A673 (cell line): Measurements from ENCODE around the gene ARL10. TPM values are rescaled to one million over a fixed set of nuclear protein-coding genes. Genes with fewer than 3 reads are reported as not detected.

Experiments
- BruUV-seq: library from RNA; stranded (reverse); fragments of 400-500 nt; replicated peaks from 2 replicates; lab custom pipeline; 2021; lab: Mats Ljungman, UMichigan
- CTCF ChIA-PET: fragments of 300-600 bp; sonication (Branson Sonifier 250); formaldehyde crosslinking; loops from one replicate; lab custom pipeline; 2022; ENCODE audit warnings: antibody characterized with exemption; lab: Charles Lee
- POLR2A ChIA-PET: fragments of 300-600 bp; sonication (Branson Sonifier 250); formaldehyde crosslinking; loops from one replicate; lab custom pipeline; 2022; ENCODE audit warnings: antibody characterized with exemption; ENCODE audit not compliant: low non-redundant PET; lab: Charles Lee
- DNase-seq: peaks from one replicate; pipeline ENCODE4 v3.0.0-alpha.2; 2015; ENCODE audit warnings: low spot score
- H3K27ac ChIP-seq: fragments of 200-600 bp; sonication (generic); 2 replicates; pipeline ENCODE4 v1.5.1; 2016; ENCODE audit warnings: mixed run types, low read depth, mild to moderate bottlenecking, mixed read lengths, antibody characterized with exemption, low read length; ENCODE audit not compliant: poor library complexity, severe bottlenecking
- H3K27me3 ChIP-seq: fragments of 200-600 bp; sonication (generic); replicated peaks from 2 replicates; pipeline ENCODE4 v1.6.1; 2017; ENCODE audit warnings: mixed run types, low read depth, mild to moderate bottlenecking, mixed read lengths, antibody characterized with exemption, low read length; ENCODE audit not compliant: insufficient read depth, poor library complexity
- H3K36me3 ChIP-seq: fragments of 200-600 bp; sonication (generic); 2 replicates; pipeline ENCODE4 v1.6.1; 2016; ENCODE audit warnings: mixed run types, mild to moderate bottlenecking, mixed read lengths, antibody characterized with exemption, low read length; ENCODE audit not compliant: insufficient read depth, poor library complexity, severe bottlenecking
- H3K4me1 ChIP-seq: fragments of 200-600 bp; sonication (generic); 2 replicates; pipeline ENCODE4 v1.6.1; 2017; ENCODE audit warnings: mixed run types, mild to moderate bottlenecking, mixed read lengths, antibody characterized with exemption, low read length; ENCODE audit not compliant: insufficient read depth, poor library complexity, severe bottlenecking
- H3K4me3 ChIP-seq: fragments of 200-600 bp; sonication (generic); 2 replicates; pipeline ENCODE4 v1.5.1; 2016; ENCODE audit warnings: low read depth, mixed run types, mild to moderate bottlenecking, mixed read lengths, low read length; ENCODE audit not compliant: poor library complexity, severe bottlenecking
- H3K9me3 ChIP-seq: fragments of 200-600 bp; sonication (generic); 2 replicates; pipeline ENCODE4 v1.6.1; 2016; ENCODE audit warnings: mixed run types, low read depth, mild to moderate bottlenecking, mixed read lengths, antibody characterized with exemption, low read length; ENCODE audit not compliant: poor library complexity, severe bottlenecking
- CTCF ChIP-seq: fragments of 300-800, 200-600 bp; sonication (generic); conservative IDR thresholded peaks from 2 replicates; pipeline ENCODE4 v1.5.1; 2017; ENCODE audit warnings: low read depth, mild to moderate bottlenecking, antibody characterized with exemption, low read length, moderate library complexity, mixed read lengths
- EZH2 ChIP-seq: fragments of 200-600 bp; sonication (generic); IDR thresholded peaks from 2 replicates; pipeline ENCODE4 v1.6.1; 2017; ENCODE audit warnings: borderline replicate concordance, low read depth, mild to moderate bottlenecking, mixed read lengths, antibody characterized with exemption, low read length; ENCODE audit not compliant: poor library complexity, severe bottlenecking
- intact Hi-C: fragments of 100-400 bp; cut with micrococcal nuclease; formaldehyde crosslinking; loops from one replicate; pipeline ENCODE4 v1.10.0; 2022; ENCODE audit not compliant: unreplicated experiment
- total RNA-seq: library from RNA; stranded (reverse); gene quantifications from 2 replicates; pipeline ENCODE4 v1.2.3, GENCODE V29; 2021

Gene ARL10
- total RNA-seq, 1 experiment from 2014 or later: 13.6 TPM

DNA sequence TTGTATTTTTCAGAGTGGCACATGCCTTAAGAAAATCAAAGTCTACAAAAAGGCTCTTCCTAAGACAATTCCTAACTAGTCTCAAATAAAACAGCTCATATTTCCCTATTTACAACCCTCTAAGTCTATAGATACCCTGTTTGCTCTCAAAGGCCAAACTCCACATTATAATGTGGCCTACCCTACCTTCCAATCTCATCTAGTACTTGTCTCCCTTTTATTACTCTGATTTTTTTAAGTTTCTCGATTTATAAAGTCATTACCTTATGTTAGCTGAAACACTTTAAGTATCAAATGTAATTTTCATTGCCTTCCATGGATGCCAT is 23.2 kb upstream of the ARL10 start:
- Histone ChIP-seq H3K4me3 (no peak overlapping the region), H3K27ac (no peak overlapping the region), H3K9me3 (no peaks in the 10 kb centered on the region), H3K27me3 (no peaks in the 10 kb centered on the region), H3K36me3 (peaks cover 30% of the 10 kb centered on the region), H3K4me1 (no peaks in the 10 kb centered on the region)
- no peak for DNase-seq
- no peak for TF ChIP-seq CTCF
- TF ChIP-seq EZH2: no peak
- intact Hi-C loops: no loop called here
- ChIA-PET POLR2A (no interaction called here), CTCF (no interaction called here)
- BruUV-seq: no TSS peak

GRCh38 chr5:176342766-176343458 is 22.4 kb upstream of the ARL10 start:
- H3K27me3 ChIP-seq: no peaks in the 10 kb centered on the region
- DNase-seq: no peak
- no peak overlapping the region for H3K4me3 ChIP-seq
- no TSS peak for BruUV-seq
- no peaks in the 10 kb centered on the region for H3K9me3 ChIP-seq
- ChIA-PET POLR2A (interaction anchor here (0.6 kb wide), 1 partner anchor 25 kb away, joined by 11 read pairs; no protein-coding TSS in a partner anchor), CTCF (no interaction called here)
- H3K36me3 ChIP-seq: peaks cover 32% of the 10 kb centered on the region
- H3K4me1 ChIP-seq: no peaks in the 10 kb centered on the region
- no peak overlapping the region for H3K27ac ChIP-seq
- intact Hi-C loops: no loop called here
- TF ChIP-seq EZH2: no peak
- TF ChIP-seq CTCF: no peak

GRCh38 chr5:176350416-176350815 is 14.9 kb upstream of the ARL10 start:
- no TSS peak for BruUV-seq
- ChIA-PET POLR2A (no interaction called here), CTCF (no interaction called here)
- no peaks in the 10 kb centered on the region for H3K9me3 ChIP-seq
- no peak overlapping the region for H3K27ac ChIP-seq
- no peak overlapping the region for H3K4me3 ChIP-seq
- DNase-seq: no peak
- peaks cover 71% of the 10 kb centered on the region for H3K36me3 ChIP-seq
- intact Hi-C loops: no loop called here
- no peaks in the 10 kb centered on the region for H3K27me3 ChIP-seq
- TF ChIP-seq EZH2: no peak
- no peak for TF ChIP-seq CTCF
- no peaks in the 10 kb centered on the region for H3K4me1 ChIP-seq
